DOHH2 (cell line): ENCODE results near the gene ORAI2.

ENCODE experiments used
- CTCF ChIP-seq: fragments of 200-600 bp; sonication (generic); IDR thresholded peaks from one replicate; pipeline ENCODE4 v1.5.1; 2014; ENCODE audit warnings: antibody characterized with exemption, mild to moderate bottlenecking, low read depth, low read length; ENCODE audit not compliant: poor library complexity, severe bottlenecking
- EZH2phosphoT487 ChIP-seq: fragments of 200-600 bp; sonication (generic); IDR thresholded peaks from 2 replicates; pipeline ENCODE4 v1.6.1; 2017; ENCODE audit warnings: borderline replicate concordance, mild to moderate bottlenecking, antibody characterized with exemption, low read length, moderate library complexity, mixed read lengths

GRCh38 chr7:102439963-102440795 is 6.8 kb downstream of the ORAI2 start:
- no peak for TF ChIP-seq CTCF
- no peak for TF ChIP-seq EZH2phosphoT487
